HL-60 (cell line): Measurements from ENCODE around the gene CEP164.

Source experiments
- DNase-seq, 2 experiments: peaks; one replicate each; pipeline ENCODE4 v3.0.0-alpha.2; 2010 to 2020; ENCODE audit warnings: low read depth in 1 of 2, low spot score in 1 of 2
- H3K27ac ChIP-seq: fragments of 250-450 bp; sonication (Bioruptor Pico); replicated peaks from 2 replicates; pipeline ENCODE4 v1.5.1; 2020; ENCODE audit warnings: mild to moderate bottlenecking, moderate library complexity
- H3K27me3 ChIP-seq: fragments of 250-450 bp; sonication (Bioruptor Pico); 2 replicates; pipeline ENCODE4 v1.5.1; 2021; ENCODE audit warnings: mild to moderate bottlenecking, moderate library complexity; ENCODE audit not compliant: insufficient read depth, poor library complexity, severe bottlenecking
- H3K4me3 ChIP-seq: replicated peaks from 2 replicates; pipeline ENCODE4 v1.5.1; 2011; ENCODE audit warnings: mild to moderate bottlenecking, control low read depth, low read length; ENCODE audit not compliant: insufficient read depth
- GABPA ChIP-seq: IDR thresholded peaks from 2 replicates; pipeline ENCODE4 v1.6.1; 2012; ENCODE audit warnings: low read depth
- POLR2AphosphoS5 ChIP-seq: IDR thresholded peaks from 2 replicates; pipeline ENCODE4 v1.6.1; 2012; ENCODE audit warnings: low read depth
- SPI1 ChIP-seq: IDR thresholded peaks from 2 replicates; pipeline ENCODE4 v1.6.1; 2012; ENCODE audit warnings: low read depth, mild to moderate bottlenecking, borderline replicate concordance
- TF ChIP-seq, protein P1 (sequence below): IDR thresholded peaks from one replicate; pipeline ENCODE4 v1.5.1; 2011; ENCODE audit warnings: low read length, control low read depth, inconsistent platforms; ENCODE audit not compliant: insufficient read depth
- TF ChIP-seq, protein P2 (sequence below): IDR thresholded peaks from 2 replicates; pipeline ENCODE4 v1.6.1; 2012; ENCODE audit warnings: low read depth; ENCODE audit not compliant: insufficient replicate concordance

CEP164 gene

DNA sequence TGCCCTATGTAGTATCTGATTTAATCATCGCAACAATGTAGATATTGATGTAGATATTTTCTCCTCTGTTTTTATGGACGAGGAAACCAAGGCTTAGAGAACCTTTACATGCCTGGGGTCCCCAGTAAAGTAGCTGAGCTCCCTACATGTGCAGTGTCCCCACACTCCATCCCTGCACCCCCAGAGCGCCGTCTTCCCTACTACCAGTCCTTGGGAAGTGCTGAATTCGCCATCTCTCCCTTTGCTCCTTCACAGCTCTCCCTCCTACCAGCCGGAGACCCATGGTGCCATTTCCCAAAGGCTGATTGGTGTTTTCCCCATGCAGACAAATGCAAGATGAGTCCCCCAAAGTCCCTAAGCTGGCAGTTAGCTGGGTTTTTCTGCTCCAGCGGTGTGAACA lies 86.0 kb downstream of the CEP164 start:
- H3K27me3 ChIP-seq, result peaks cover 6% of the 10 kb centered on the region
- TF ChIP-seq, protein P1, sequence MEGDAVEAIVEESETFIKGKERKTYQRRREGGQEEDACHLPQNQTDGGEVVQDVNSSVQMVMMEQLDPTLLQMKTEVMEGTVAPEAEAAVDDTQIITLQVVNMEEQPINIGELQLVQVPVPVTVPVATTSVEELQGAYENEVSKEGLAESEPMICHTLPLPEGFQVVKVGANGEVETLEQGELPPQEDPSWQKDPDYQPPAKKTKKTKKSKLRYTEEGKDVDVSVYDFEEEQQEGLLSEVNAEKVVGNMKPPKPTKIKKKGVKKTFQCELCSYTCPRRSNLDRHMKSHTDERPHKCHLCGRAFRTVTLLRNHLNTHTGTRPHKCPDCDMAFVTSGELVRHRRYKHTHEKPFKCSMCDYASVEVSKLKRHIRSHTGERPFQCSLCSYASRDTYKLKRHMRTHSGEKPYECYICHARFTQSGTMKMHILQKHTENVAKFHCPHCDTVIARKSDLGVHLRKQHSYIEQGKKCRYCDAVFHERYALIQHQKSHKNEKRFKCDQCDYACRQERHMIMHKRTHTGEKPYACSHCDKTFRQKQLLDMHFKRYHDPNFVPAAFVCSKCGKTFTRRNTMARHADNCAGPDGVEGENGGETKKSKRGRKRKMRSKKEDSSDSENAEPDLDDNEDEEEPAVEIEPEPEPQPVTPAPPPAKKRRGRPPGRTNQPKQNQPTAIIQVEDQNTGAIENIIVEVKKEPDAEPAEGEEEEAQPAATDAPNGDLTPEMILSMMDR, result no peak
- TF ChIP-seq GABPA, result no peak
- TF ChIP-seq, protein P2, sequence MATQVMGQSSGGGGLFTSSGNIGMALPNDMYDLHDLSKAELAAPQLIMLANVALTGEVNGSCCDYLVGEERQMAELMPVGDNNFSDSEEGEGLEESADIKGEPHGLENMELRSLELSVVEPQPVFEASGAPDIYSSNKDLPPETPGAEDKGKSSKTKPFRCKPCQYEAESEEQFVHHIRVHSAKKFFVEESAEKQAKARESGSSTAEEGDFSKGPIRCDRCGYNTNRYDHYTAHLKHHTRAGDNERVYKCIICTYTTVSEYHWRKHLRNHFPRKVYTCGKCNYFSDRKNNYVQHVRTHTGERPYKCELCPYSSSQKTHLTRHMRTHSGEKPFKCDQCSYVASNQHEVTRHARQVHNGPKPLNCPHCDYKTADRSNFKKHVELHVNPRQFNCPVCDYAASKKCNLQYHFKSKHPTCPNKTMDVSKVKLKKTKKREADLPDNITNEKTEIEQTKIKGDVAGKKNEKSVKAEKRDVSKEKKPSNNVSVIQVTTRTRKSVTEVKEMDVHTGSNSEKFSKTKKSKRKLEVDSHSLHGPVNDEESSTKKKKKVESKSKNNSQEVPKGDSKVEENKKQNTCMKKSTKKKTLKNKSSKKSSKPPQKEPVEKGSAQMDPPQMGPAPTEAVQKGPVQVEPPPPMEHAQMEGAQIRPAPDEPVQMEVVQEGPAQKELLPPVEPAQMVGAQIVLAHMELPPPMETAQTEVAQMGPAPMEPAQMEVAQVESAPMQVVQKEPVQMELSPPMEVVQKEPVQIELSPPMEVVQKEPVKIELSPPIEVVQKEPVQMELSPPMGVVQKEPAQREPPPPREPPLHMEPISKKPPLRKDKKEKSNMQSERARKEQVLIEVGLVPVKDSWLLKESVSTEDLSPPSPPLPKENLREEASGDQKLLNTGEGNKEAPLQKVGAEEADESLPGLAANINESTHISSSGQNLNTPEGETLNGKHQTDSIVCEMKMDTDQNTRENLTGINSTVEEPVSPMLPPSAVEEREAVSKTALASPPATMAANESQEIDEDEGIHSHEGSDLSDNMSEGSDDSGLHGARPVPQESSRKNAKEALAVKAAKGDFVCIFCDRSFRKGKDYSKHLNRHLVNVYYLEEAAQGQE, result no peak
- no peak for TF ChIP-seq POLR2AphosphoS5
- no peak for TF ChIP-seq SPI1
- no peak overlapping the region for H3K4me3 ChIP-seq
- H3K27ac ChIP-seq, result no peak overlapping the region
- DNase-seq, result no peak

DNA sequence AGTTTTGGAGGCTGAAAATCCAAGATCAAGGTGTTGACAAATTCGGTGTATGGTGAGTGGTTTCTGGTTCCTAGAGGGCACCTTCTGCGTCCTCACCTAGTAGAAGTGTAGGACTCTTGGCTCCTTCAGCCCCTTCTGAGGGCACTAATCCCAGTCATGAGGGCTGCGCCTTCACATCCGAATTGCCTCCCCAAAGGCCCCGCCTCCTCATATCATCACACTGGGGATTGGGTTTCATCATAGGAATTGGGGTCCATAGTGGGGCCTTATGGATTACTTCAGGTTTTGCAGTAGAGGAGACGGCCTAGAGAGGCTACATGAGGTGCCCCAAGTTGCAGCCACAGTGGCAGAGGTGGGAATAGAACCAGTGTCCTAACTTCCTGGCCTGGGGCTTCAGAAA lies 87.1 kb downstream of the CEP164 start:
- no peak for DNase-seq
- no peak overlapping the region for H3K27ac ChIP-seq

DNA sequence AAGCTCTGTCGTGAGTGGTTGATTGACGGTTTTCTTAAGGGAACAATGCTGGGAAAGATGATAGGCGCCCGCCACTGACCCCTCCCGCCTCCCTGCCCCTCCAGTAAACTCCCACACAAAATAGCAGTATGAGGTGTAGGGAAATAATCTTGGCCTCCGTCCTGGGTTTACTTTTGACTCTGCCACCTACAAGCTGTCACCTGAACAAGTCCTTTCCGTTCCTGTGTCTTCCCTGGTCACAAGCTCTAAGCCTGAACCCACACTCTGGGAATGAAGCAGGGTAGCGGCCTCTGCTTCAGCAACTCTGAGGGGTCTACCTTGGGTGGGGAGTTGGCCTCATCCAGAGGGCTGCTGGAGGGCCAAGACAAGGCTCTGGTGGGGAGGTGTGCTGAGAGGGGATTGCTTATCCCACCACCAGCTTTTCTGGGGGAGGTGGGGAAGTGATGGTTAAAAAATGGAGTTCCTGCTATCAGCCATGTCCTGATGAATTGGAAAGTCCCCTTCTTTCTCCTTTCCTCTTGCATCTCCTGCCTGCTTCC lies 87.8 kb downstream of the CEP164 start:
- Histone ChIP-seq H3K4me3 (no peak overlapping the region), H3K27me3 (peaks cover 6% of the 10 kb centered on the region), H3K27ac (no peak overlapping the region)
- no peak for DNase-seq
- TF ChIP-seq, protein P2, result no peak
- TF ChIP-seq GABPA (no peak), SPI1 (no peak), POLR2AphosphoS5 (no peak)
- TF ChIP-seq, protein P1, result no peak

More for the DNA sequence above, 87.1 kb downstream of the CEP164 start:
- Histone ChIP-seq H3K27me3 (peaks cover 6% of the 10 kb centered on the region), H3K4me3 (no peak overlapping the region)
- TF ChIP-seq POLR2AphosphoS5, result no peak
- no peak for TF ChIP-seq SPI1
- TF ChIP-seq, protein P1, result no peak
- TF ChIP-seq GABPA, result no peak
- TF ChIP-seq, protein P2, result no peak
